ENCODE measurements around the gene HNF1B.

- TF ChIP-seq CTCF (IDR thresholded peaks at IDR 0.05), result no peak
- TF ChIP-seq POLR2AphosphoS5 (IDR thresholded peaks at IDR 0.05), result no peak
- TF ChIP-seq POLR2A (IDR thresholded peaks at IDR 0.05), result no peak
Observed at GRCh38 chr17:37788526-37788925, 43.7 kb upstream of the HNF1B start.
